Left renal pelvis (tissue), 4 donors: ENCODE results near the gene MTMR3. TPM values are rescaled to one million over a fixed set of nuclear protein-coding genes. Genes with fewer than 3 reads are reported as not detected.

Experiments
- DNase-seq, 4 donors: peaks; one replicate each; pipeline ENCODE4 v3.0.0-alpha.2; 2013; ENCODE audit warnings: low read depth in 4 of 4, low spot score in 3 of 4
- polyA plus RNA-seq, 4 donors: library from polyadenylated mRNA; unstranded; fragments of 120-200 nt; gene quantifications; one replicate each; pipeline ENCODE4 v1.2.1, GENCODE V29; 2013; ENCODE audit not compliant: insufficient read length in 4 of 4

Gene MTMR3
- polyA plus RNA-seq, 4 donors, result 32.8 to 50.5 (median 33.6) TPM

- DNase-seq, result no peak
These were observed 115.8 kb downstream of the MTMR3 start for GRCh38 chr22:29998627-29999384.

GRCh38 chr22:30000566-30000965 is 117.6 kb downstream of the MTMR3 start:
- no peak for DNase-seq

- DNase-seq, result no peak
These were observed 118.5 kb downstream of the MTMR3 start for GRCh38 chr22:30001459-30001858.

- DNase-seq, result no peak
These were observed 120.0 kb downstream of the MTMR3 start for GRCh38 chr22:30002861-30003486.

GRCh38 chr22:30004101-30004500 is 121.1 kb downstream of the MTMR3 start:
- no peak for DNase-seq

- DNase-seq, result no peak
These were observed 121.7 kb downstream of the MTMR3 start for GRCh38 chr22:30004694-30005093.

GRCh38 chr22:30005213-30005857 is 122.4 kb downstream of the MTMR3 start:
- peak; percentile 44 to 53 (median 50) for DNase-seq

- no peak for DNase-seq
These were observed 124.4 kb downstream of the MTMR3 start for GRCh38 chr22:30007361-30007760.

GRCh38 chr22:30008401-30008800 is 125.4 kb downstream of the MTMR3 start:
- DNase-seq, result no peak

- DNase-seq, result no peak
These were observed 126.5 kb downstream of the MTMR3 start for GRCh38 chr22:30009478-30009877.

- DNase-seq, result no peak
These were observed 127.9 kb downstream of the MTMR3 start for GRCh38 chr22:30010789-30011405.

- DNase-seq, result no peak
These were observed 130.2 kb downstream of the MTMR3 start for GRCh38 chr22:30013201-30013600.

- DNase-seq, result no peak
These were observed 131.3 kb downstream of the MTMR3 start for GRCh38 chr22:30014244-30014643.

GRCh38 chr22:30015229-30015797 is 132.3 kb downstream of the MTMR3 start:
- no peak for DNase-seq

- no peak for DNase-seq
These were observed 132.9 kb downstream of the MTMR3 start for GRCh38 chr22:30015846-30016245.

GRCh38 chr22:30016596-30016995 is 133.6 kb downstream of the MTMR3 start:
- DNase-seq, result no peak

GRCh38 chr22:30017375-30018223 is 134.6 kb downstream of the MTMR3 start:
- DNase-seq, result no peak

- no peak for DNase-seq
These were observed 137.5 kb downstream of the MTMR3 start for GRCh38 chr22:30020511-30020910.

GRCh38 chr22:30021338-30021737 is 138.4 kb downstream of the MTMR3 start:
- no peak for DNase-seq
